Amniotic stem cell (primary cell): ENCODE results near the gene GLOD5.

ENCODE experiments used
- DNase-seq: peaks from one replicate; lab custom pipeline; 2025; lab: John Stamatoyannopoulos, UW

The GLOD5 gene

GRCh38 chrX:48754238-48754637 is 7.3 kb upstream of the GLOD5 start:
- DNase-seq, result no peak

- DNase-seq, result no peak
Measured at GRCh38 chrX:48769230-48769629, 7.7 kb downstream of the GLOD5 start.

- DNase-seq, result no peak
Measured at GRCh38 chrX:48770296-48770695, 8.7 kb downstream of the GLOD5 start.

- no peak for DNase-seq
Measured at GRCh38 chrX:48772602-48773001, 11.1 kb downstream of the GLOD5 start.

GRCh38 chrX:48776818-48777439 is 15.4 kb downstream of the GLOD5 start:
- no peak for DNase-seq

GRCh38 chrX:48779399-48779798 is 17.9 kb downstream of the GLOD5 start:
- DNase-seq, result no peak

- no peak for DNase-seq
Measured at GRCh38 chrX:48781705-48782104, 20.2 kb downstream of the GLOD5 start.

GRCh38 chrX:48782216-48782615 is 20.7 kb downstream of the GLOD5 start:
- DNase-seq, result no peak

GRCh38 chrX:48782795-48783194 is 21.2 kb downstream of the GLOD5 start:
- DNase-seq, result no peak

- DNase-seq, result no peak
Measured at GRCh38 chrX:48784726-48785125, 23.2 kb downstream of the GLOD5 start.

- DNase-seq, result no peak
Measured at GRCh38 chrX:48785186-48785539, 23.6 kb downstream of the GLOD5 start.

GRCh38 chrX:48785540-48786214 is 24.1 kb downstream of the GLOD5 start:
- no peak for DNase-seq

- no peak for DNase-seq
Measured at GRCh38 chrX:48786341-48786800, 24.8 kb downstream of the GLOD5 start, which contains the start of gene GATA1. GATA1 (plus strand) TSS chrX:48786590; CDS start chrX:48791110, 4,520 bp downstream.

GRCh38 chrX:48786825-48787504 is 25.4 kb downstream of the GLOD5 start:
- DNase-seq, result no peak

- no peak for DNase-seq
Measured at GRCh38 chrX:48787505-48788443, 26.2 kb downstream of the GLOD5 start.

- no peak for DNase-seq
Measured at GRCh38 chrX:48789366-48790220, 28.0 kb downstream of the GLOD5 start.

GRCh38 chrX:48790477-48790876 is 28.9 kb downstream of the GLOD5 start:
- DNase-seq, result no peak

GRCh38 chrX:48791063-48791820 is 29.7 kb downstream of the GLOD5 start:
- DNase-seq, result no peak

GRCh38 chrX:48792219-48792618 is 30.7 kb downstream of the GLOD5 start:
- DNase-seq, result no peak

- DNase-seq, result no peak
Measured at GRCh38 chrX:48793935-48794334, 32.4 kb downstream of the GLOD5 start.
